Mesendoderm (in vitro differentiated cells): ENCODE measurements around the gene SLC35F3.

Experiments used
- DNase-seq: peaks from one replicate; pipeline ENCODE4 v3.0.0; 2013
- H2AK5ac ChIP-seq: 2 replicates; pipeline ENCODE4 v1.6.1; 2013; ENCODE audit warnings: low read length, inconsistent platforms
- H2BK120ac ChIP-seq: 2 replicates; pipeline ENCODE4 v1.6.1; 2013; ENCODE audit warnings: low read depth, mild to moderate bottlenecking, low read length, moderate library complexity, mixed read lengths
- H2BK15ac ChIP-seq: replicated peaks from 2 replicates; pipeline ENCODE4 v1.6.1; 2013; ENCODE audit warnings: low read depth, mild to moderate bottlenecking, moderate library complexity
- H2BK5ac ChIP-seq: 2 replicates; pipeline ENCODE4 v1.6.1; 2013; ENCODE audit warnings: low read length, inconsistent platforms
- H3K18ac ChIP-seq: 2 replicates; pipeline ENCODE4 v1.6.1; 2013; ENCODE audit warnings: mild to moderate bottlenecking, low read length, mixed read lengths
- H3K23ac ChIP-seq: one replicate; pipeline ENCODE4 v1.6.1; 2013; ENCODE audit warnings: low read length
- H3K27ac ChIP-seq: 2 replicates; pipeline ENCODE4 v1.5.1; 2013; ENCODE audit warnings: low read depth, mild to moderate bottlenecking, inconsistent platforms, low read length, moderate library complexity
- H3K27me3 ChIP-seq: 2 replicates; pipeline ENCODE4 v1.6.1; 2013; ENCODE audit warnings: low read length, control low read depth, mild to moderate bottlenecking, inconsistent platforms; ENCODE audit not compliant: insufficient read depth, poor library complexity
- H3K36me3 ChIP-seq: 2 replicates; pipeline ENCODE4 v1.6.1; 2013; ENCODE audit warnings: low read length, inconsistent platforms; ENCODE audit not compliant: control insufficient read depth, insufficient read depth
- H3K4ac ChIP-seq: one replicate; pipeline ENCODE4 v1.6.1; 2013; ENCODE audit warnings: low read depth, mild to moderate bottlenecking, low read length, moderate library complexity
- H3K4me1 ChIP-seq: 2 replicates; pipeline ENCODE4 v1.6.1; 2013; ENCODE audit warnings: low read depth, low read length, inconsistent platforms; ENCODE audit not compliant: control insufficient read depth
- H3K4me2 ChIP-seq: 2 replicates; pipeline ENCODE4 v1.6.1; 2013; ENCODE audit warnings: low read length
- H3K4me3 ChIP-seq: 2 replicates; pipeline ENCODE4 v1.5.1; 2013; ENCODE audit warnings: mild to moderate bottlenecking, low read length
- H3K56ac ChIP-seq: one replicate; pipeline ENCODE4 v1.6.1; 2013; ENCODE audit warnings: low read length
- H3K79me1 ChIP-seq: 2 replicates; pipeline ENCODE4 v1.6.1; 2013; ENCODE audit warnings: low read length, inconsistent platforms
- H3K79me2 ChIP-seq: 2 replicates; pipeline ENCODE4 v1.6.1; 2013; ENCODE audit warnings: mild to moderate bottlenecking, low read length; ENCODE audit not compliant: control insufficient read depth, insufficient read depth
- H3K9ac ChIP-seq: 2 replicates; pipeline ENCODE4 v1.6.1; 2013; ENCODE audit warnings: low read length, inconsistent platforms
- H4K5ac ChIP-seq: one replicate; pipeline ENCODE4 v1.6.1; 2013; ENCODE audit warnings: low read length
- H4K8ac ChIP-seq: one replicate; pipeline ENCODE4 v1.6.1; 2013; ENCODE audit warnings: low read depth, mild to moderate bottlenecking, control low read depth, low read length, moderate library complexity
- WGBS: extraction: QIAGEN DNeasy Blood & Tissue Kit; methylation state at CpG from one replicate; pipeline ENCODE4 v1.1.7; 2013; ENCODE audit warnings: low lambda C conversion rate, missing lambda C conversion rate; ENCODE audit not compliant: insufficient coverage; ENCODE audit errors: extremely low coverage; 5-methylcytosine and 5-hydroxymethylcytosine counted together

The SLC35F3 gene

DNA sequence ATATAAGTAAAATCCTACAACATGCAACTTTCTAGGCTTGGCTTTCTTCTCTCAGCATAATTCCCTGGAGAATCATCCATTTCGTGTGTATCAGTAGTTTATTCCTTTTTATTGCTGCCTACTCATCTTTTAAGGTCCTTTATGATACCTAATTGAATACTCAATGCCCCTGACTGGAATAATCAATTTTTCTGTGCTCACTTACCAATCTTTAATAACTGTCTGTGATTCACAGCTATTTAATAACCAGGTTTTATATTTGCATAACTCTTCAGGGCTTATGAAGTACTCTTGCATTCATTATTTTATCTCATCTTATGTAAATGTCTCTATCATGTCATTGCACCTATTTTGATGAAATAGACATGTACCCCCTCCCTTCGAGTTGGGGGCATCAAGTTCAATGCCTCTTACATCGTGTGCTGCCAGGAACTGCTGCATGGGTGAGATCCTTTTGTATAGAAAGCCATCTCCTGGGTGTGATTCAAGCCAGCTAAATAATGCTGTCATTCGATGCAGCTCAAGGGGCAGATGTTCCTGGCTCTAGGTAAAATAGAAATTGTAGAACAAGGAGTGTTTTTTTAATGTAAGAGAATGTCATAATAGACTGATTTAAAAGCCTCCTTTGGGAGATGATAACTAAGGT lies 222.7 kb downstream of the SLC35F3 start:
- H3K18ac ChIP-seq: no peak overlapping the region
- no peak overlapping the region for H3K4ac ChIP-seq
- H3K27me3 ChIP-seq: no peaks in the 10 kb centered on the region
- no peaks in the 10 kb centered on the region for H3K4me1 ChIP-seq
- H4K5ac ChIP-seq: no peak overlapping the region
- H3K56ac ChIP-seq: no peak overlapping the region
- H3K79me1 ChIP-seq: no peaks in the 10 kb centered on the region
- no peaks in the 10 kb centered on the region for H3K79me2 ChIP-seq
- H2BK120ac ChIP-seq: no peak overlapping the region
- H3K9ac ChIP-seq: no peak overlapping the region
- no peak overlapping the region for H2AK5ac ChIP-seq
- no peak for DNase-seq
- no peak overlapping the region for H3K23ac ChIP-seq
- H3K36me3 ChIP-seq: no peaks in the 10 kb centered on the region
- H2BK15ac ChIP-seq: no peak overlapping the region
- H4K8ac ChIP-seq: no peak overlapping the region
- no peak overlapping the region for H3K4me2 ChIP-seq
- H3K4me3 ChIP-seq: no peak overlapping the region
- H2BK5ac ChIP-seq: no peak overlapping the region
- no CpG with 5 or more reads among the region's 4 CpGs for WGBS
- H3K27ac ChIP-seq: no peak overlapping the region

- no CpG with 5 or more reads among the region's 2 CpGs for WGBS
- Histone ChIP-seq H2BK15ac (no peak overlapping the region), H4K8ac (no peak overlapping the region), H3K23ac (no peak overlapping the region), H3K18ac (no peak overlapping the region), H3K4ac (no peak overlapping the region), H2AK5ac (no peak overlapping the region), H3K27me3 (no peaks in the 10 kb centered on the region), H3K9ac (no peak overlapping the region), H2BK120ac (no peak overlapping the region), H3K4me2 (no peak overlapping the region), H3K56ac (no peak overlapping the region), H3K79me2 (no peaks in the 10 kb centered on the region), H3K36me3 (no peaks in the 10 kb centered on the region), H3K4me1 (no peaks in the 10 kb centered on the region), H3K27ac (no peak overlapping the region), H4K5ac (no peak overlapping the region), H3K4me3 (no peak overlapping the region), H2BK5ac (no peak overlapping the region), H3K79me1 (no peaks in the 10 kb centered on the region)
- no peak for DNase-seq
These were observed 228.3 kb downstream of the SLC35F3 start for GRCh38 chr1:234132795-234133194.

GRCh38 chr1:234134878-234135277 lies 230.4 kb downstream of the SLC35F3 start:
- Histone ChIP-seq H3K27me3 (no peaks in the 10 kb centered on the region), H4K8ac (no peak overlapping the region), H3K79me1 (no peaks in the 10 kb centered on the region), H2BK120ac (no peak overlapping the region), H2AK5ac (no peak overlapping the region), H3K4me1 (no peaks in the 10 kb centered on the region), H3K4ac (no peak overlapping the region), H2BK15ac (no peak overlapping the region), H3K56ac (no peak overlapping the region), H3K79me2 (no peaks in the 10 kb centered on the region), H3K4me2 (no peak overlapping the region), H3K9ac (no peak overlapping the region), H3K27ac (no peak overlapping the region), H3K36me3 (no peaks in the 10 kb centered on the region), H3K23ac (no peak overlapping the region), H3K18ac (no peak overlapping the region), H2BK5ac (no peak overlapping the region), H4K5ac (no peak overlapping the region), H3K4me3 (no peak overlapping the region)
- no CpG with 5 or more reads among the region's 5 CpGs for WGBS
- no peak for DNase-seq

- Histone ChIP-seq H3K9ac (no peak overlapping the region), H2BK120ac (no peak overlapping the region), H2BK15ac (no peak overlapping the region), H3K27me3 (no peaks in the 10 kb centered on the region), H4K5ac (no peak overlapping the region), H3K4ac (no peak overlapping the region), H3K4me1 (no peaks in the 10 kb centered on the region), H3K56ac (no peak overlapping the region), H3K4me3 (no peak overlapping the region), H4K8ac (no peak overlapping the region), H3K4me2 (no peak overlapping the region), H3K27ac (no peak overlapping the region), H3K79me2 (no peaks in the 10 kb centered on the region), H3K18ac (no peak overlapping the region), H3K36me3 (no peaks in the 10 kb centered on the region), H2BK5ac (no peak overlapping the region), H3K79me1 (no peaks in the 10 kb centered on the region), H2AK5ac (no peak overlapping the region), H3K23ac (no peak overlapping the region)
- no peak for DNase-seq
- WGBS: no CpG with 5 or more reads among the region's 4 CpGs
These were observed 231.0 kb downstream of the SLC35F3 start for GRCh38 chr1:234135501-234135900.

- no peak overlapping the region for H2BK120ac ChIP-seq
- H3K9ac ChIP-seq: no peak overlapping the region
- H2BK5ac ChIP-seq: no peak overlapping the region
- no peak overlapping the region for H3K23ac ChIP-seq
- H4K5ac ChIP-seq: no peak overlapping the region
- H3K4me1 ChIP-seq: no peaks in the 10 kb centered on the region
- no peaks in the 10 kb centered on the region for H3K27me3 ChIP-seq
- H3K79me1 ChIP-seq: no peaks in the 10 kb centered on the region
- no peak overlapping the region for H3K4ac ChIP-seq
- no peak overlapping the region for H3K56ac ChIP-seq
- no peaks in the 10 kb centered on the region for H3K79me2 ChIP-seq
- no peak overlapping the region for H3K27ac ChIP-seq
- no peak overlapping the region for H3K18ac ChIP-seq
- DNase-seq: no peak
- H2BK15ac ChIP-seq: no peak overlapping the region
- H2AK5ac ChIP-seq: no peak overlapping the region
- no peaks in the 10 kb centered on the region for H3K36me3 ChIP-seq
- no peak overlapping the region for H3K4me3 ChIP-seq
- no peak overlapping the region for H3K4me2 ChIP-seq
- H4K8ac ChIP-seq: no peak overlapping the region
These were observed 231.6 kb downstream of the SLC35F3 start for GRCh38 chr1:234136073-234136472.

GRCh38 chr1:234139966-234140365 lies 235.5 kb downstream of the SLC35F3 start:
- no peak overlapping the region for H3K4me2 ChIP-seq
- no peak overlapping the region for H2BK15ac ChIP-seq
- DNase-seq: no peak
- no peak overlapping the region for H3K9ac ChIP-seq
- H2BK5ac ChIP-seq: no peak overlapping the region
- H3K4me1 ChIP-seq: no peaks in the 10 kb centered on the region
- no peak overlapping the region for H2BK120ac ChIP-seq
- H3K36me3 ChIP-seq: no peaks in the 10 kb centered on the region
- no peaks in the 10 kb centered on the region for H3K79me1 ChIP-seq
- H3K27ac ChIP-seq: no peak overlapping the region
- H4K5ac ChIP-seq: no peak overlapping the region
- no peak overlapping the region for H3K4me3 ChIP-seq
- H2AK5ac ChIP-seq: no peak overlapping the region
- no peaks in the 10 kb centered on the region for H3K27me3 ChIP-seq
- H3K79me2 ChIP-seq: no peaks in the 10 kb centered on the region
- no peak overlapping the region for H3K18ac ChIP-seq
- no peak overlapping the region for H4K8ac ChIP-seq
- no CpG with 5 or more reads among the region's 6 CpGs for WGBS
- no peak overlapping the region for H3K56ac ChIP-seq
- no peak overlapping the region for H3K23ac ChIP-seq
- no peak overlapping the region for H3K4ac ChIP-seq
